CD4-positive, alpha-beta T cell treated with Interleukin-15 for 4 hours (primary cell): Measurements from ENCODE around the gene CBX5.
"Not testable (repeated sequence)": the region's sequence is repeated elsewhere in the genome, so short reads cannot be mapped to it uniquely, and the experiment has no call there.

ENCODE experiments used
- DNase-seq: peaks from one replicate; pipeline ENCODE4 v3.0.0-alpha.2; 2020; ENCODE audit warnings: low spot score

CBX5 gene

DNA sequence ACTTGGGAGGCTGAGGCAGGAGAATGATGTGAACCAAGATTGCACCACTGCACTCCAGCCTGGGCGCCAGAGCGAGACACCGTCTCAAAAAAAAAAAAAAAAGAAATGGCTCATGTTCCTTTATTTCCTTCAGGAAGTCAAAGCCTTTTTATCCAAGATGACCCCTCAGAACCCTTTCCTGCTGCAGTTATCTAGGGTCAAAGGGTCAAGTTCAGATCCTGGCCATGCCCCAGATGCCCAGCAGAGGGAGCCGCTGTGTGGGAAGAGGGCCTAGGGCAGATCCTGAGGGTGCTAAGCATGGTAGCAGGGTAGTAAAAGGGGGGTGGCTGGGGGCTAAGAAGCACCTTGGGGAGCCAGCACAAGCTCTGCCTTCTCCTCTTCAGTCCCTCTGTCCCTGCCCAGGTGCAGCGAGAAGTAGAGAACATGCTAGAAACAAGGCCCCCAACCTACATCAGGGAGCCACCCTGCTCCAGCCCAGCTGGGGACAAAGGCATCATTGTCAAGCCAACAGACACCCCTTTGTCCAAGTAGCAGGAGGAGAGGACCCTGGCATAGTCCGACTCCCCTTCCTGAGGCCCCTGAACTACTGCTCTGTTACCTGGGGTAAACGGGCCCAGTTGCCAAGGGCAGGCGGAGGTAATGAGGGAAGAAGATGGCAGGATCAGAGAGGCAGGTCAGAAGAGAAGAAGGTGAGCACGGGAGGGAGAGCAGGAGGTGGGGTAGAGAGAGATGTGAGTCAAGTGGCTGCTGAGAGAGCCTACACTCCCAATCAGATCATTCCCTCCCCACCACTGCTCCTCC, 14.4 kb upstream of the CBX5 start:
- DNase-seq: peak; percentile 64

DNA sequence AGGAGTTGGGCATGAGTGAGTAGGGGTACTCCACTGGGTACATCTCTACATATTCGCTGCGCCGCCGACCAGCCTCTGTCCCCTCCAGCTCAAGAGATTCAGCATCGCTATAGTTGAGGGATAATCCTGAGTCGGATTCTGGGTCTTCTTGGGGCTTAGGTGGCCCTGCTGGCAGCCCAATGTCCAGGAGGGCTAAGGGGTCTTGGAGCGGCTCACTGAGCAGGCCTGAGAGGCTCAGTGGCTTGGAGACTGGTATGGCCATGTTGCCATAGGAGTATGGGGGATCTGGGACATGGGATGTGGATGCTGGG, 13.0 kb upstream of the CBX5 start:
- no peak for DNase-seq

DNA sequence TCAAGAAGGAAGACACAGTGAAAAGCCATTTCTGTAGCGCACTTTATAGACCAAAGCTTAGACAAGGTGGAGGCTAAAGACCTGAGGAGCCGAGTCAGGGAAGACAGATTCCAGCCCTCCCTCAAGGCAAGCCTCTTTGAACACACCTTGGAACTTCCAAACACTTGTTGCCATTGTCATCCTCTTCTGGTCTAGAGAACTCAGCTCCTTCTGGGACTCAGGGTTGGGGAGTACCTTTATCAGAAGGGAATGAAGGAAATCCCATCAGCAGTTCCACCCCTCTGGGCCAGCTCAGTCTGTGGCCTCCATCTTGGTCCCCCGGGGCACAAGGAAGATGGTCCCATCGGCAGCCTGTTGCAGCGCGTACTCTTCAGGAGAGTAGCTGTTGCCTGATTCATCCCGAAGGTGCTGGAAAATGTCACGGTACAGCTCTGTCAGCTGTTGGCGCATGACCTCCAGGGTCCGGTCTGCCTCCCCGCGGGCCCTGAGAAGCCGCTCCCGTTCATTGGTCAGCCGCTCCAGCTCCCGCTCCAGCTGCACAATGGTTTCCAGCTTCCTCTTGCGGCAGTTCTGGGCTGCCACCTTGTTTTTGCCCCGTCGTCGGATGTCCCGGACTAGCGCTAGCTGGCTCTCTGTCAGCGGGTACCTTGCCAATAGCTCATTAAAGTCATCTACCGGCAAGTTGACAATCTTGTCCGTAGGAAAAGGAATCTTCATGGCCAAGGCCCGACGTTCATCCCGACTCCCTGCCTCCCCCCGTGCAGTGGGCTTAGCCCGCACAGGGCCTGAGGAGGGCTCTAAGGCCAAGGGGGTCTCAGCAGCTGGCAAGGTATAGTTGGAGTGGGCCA, 12.4 kb upstream of the CBX5 start:
- DNase-seq: no peak

DNA sequence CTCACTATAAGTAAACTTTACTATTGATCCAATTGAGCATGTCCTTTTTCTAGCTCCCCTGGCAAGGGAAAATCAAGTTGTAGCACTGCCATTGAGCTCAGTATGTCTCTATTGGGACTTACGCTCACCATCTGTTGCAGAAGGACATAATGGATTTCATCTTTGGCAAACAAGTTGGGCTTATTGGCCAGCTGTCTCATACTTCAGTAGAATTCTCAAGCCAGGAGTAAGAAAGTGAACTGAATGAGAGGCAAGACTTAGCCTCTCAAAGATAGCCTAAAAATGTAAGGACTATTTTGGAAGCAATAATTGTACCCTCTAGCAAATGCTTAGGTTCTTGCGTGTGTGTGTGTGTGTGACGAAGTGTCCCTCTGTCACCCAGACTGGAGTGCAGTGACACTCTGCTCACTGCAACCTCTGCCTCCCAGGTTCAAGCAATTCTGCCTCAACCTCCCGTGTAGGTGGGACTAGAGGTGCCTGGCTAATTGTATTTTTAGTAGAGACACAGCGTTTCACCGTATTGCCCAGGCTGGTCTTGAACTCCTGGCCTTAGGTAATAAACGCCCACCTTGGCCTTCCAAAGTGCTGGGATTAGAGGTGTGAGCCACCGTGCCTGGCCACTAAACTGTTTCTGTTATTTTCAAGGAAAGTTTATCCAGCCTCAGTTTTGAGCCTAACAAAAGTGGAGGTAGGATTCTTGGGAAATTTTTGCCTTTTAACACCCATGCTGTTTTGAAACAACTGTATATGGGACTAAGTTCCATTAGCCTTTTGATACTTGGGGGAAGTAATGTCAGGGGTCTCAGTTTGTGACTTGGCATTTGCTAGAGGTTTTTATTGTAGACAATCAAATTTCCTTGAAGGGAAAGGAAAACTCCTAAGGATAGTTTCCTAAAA, 7.6 kb upstream of the CBX5 start:
- no peak for DNase-seq

DNA sequence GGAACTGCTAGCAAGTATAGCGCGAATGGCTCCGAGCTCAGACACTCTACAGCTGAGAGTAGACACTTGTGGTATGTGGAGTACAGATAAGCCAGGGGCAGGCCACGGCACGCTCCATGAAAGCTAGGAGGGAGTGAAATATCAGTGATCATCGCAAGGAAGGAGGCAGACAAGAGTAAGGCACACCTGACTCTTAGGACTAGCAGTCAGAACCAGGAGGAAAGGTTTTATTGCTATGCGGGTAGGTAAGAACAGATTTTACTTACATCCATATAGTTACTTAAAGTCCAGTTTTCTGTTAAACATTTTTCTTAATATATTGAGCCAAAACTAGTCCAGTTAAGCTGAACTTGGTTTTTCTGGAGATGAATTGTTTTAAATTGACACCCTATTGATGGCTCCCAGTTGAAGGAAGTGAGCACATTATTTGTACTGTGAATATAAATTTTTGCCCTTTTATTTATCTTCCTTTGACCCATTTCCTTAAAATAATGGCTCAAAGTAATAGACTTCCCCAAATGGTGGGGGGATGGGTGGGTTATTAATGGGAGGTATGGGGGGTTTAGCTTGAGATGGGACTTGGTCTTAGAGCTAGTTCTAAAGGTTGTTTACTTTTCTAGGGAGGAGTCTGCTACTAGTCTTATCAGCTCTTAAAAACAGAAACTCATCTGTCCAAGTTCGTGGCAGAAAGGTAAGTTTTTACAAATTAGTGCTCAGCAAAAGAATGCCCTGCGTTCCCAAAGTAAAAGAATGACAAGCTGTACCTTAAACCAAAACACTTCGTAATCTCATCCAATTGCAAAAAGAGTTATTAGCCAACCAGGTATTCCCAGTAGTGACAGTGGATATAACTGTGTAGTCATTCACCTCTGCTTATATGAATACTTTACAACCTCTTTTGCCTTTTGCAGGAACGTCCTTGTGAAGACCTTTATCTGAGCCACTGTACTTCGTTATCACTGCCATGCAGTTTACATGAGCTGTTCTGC, 6.4 kb upstream of the CBX5 start:
- no peak for DNase-seq

DNA sequence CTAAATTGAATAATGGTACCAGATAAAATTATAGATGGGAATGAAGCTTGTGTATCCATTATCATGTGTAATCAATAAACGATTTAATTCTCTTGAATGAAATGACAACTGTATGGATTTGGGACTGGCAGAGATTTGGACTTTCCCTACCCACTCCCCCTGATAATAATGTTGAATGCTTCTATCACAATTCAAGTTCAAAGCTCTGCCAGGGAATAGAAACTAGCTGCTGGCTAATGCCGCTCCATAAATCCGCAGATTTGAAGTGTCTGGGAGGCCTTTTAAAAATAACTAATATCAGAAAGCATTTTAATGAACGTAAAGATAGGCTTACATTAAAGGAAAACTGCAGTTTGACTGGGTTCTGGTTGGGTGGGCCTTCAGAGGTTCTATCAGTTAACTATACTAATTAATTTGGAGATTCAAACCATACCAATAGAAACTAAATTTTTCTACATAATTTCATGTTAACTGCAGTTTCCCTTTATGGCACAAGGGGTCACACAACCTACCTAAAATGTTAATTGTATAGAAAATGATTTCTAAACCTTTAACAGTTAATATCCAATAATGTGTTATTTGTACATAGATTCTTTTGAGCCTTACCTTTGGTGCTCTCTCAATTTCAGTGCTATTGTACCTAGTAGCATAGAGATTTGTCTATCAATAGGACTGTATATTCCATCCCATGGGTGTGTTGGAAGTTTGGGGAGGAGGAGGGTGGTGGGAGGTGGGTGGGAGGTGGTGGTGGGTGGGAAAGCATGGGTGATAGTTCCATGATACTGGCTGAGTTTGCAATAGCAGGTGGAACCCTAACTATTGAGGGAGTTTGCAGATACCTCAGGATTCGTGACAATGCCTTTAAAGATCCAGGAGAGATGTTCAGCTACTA, 5.5 kb upstream of the CBX5 start:
- no peak for DNase-seq

DNA sequence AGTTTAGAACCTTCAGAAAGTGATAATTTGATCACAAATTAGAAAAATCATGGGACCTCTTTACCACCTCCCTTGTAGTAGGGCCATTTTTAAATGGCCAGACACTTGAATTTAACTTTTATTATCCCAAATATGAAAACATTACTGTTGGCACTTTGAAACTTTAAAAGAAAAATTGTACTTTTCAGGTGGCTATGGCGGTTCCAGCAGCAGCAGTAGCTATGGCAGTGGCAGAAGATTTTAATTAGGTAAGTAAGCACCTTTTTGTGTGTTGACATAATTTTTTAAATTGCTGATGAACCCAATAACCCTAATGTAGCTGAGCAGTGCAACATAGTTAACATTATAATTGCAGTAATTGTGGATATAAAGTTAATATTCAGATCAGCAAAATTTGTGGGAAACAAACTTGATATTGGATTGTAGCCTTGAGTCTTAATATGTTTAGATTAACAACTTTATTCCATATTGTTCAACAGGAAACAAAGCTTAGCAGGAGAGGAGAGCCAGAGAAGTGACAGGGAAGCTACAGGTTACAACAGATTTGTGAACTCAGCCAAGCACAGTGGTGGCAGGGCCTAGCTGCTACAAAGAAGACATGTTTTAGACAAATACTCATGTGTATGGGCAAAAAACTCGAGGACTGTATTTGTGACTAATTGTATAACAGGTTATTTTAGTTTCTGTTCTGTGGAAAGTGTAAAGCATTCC, 4.3 kb upstream of the CBX5 start:
- DNase-seq: not testable (repeated sequence)

DNA sequence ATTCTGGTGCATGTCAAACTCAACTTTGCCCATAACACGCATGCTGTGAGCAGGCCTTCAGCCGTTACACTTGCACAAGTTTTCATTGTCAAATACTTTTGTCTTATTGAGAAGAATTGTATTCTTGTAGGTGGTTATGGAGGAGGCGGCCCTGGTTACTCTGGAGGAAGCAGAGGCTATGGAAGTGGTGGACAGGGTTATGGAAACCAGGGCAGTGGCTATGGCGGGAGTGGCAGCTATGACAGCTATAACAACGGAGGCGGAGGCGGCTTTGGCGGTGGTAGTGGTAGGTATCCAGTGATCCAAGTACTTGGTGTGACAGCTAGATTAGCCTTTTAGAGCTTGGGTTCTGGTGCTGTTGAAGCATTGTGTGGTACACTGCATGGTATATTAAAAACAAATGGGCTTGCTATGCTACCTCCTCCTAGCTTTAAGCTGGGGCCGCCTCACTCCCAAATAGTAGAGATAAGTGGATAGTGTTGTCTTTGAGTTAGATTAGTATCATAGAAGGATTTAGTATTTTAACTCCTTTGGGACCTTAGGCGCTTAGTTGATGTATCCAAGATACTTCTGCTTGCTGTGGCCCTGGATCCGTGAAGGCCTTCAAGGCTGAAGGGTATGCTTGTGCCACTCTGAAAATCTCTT, 3.1 kb upstream of the CBX5 start:
- DNase-seq: no peak

DNA sequence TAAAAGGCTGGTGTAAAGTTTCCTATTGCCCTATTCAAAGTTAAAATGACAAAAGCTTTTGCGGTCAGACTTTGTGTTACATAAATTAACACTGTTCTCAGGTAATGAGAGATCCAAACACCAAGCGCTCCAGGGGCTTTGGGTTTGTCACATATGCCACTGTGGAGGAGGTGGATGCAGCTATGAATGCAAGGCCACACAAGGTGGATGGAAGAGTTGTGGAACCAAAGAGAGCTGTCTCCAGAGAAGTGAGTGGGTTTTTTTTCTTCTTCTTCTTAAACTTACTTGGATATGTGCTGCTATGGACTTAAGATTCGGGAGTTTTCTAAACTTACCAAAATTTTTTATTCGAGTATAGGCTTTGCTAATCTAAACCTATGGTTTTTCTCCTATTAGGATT, 1.8 kb upstream of the CBX5 start:
- not testable (repeated sequence) for DNase-seq

DNA sequence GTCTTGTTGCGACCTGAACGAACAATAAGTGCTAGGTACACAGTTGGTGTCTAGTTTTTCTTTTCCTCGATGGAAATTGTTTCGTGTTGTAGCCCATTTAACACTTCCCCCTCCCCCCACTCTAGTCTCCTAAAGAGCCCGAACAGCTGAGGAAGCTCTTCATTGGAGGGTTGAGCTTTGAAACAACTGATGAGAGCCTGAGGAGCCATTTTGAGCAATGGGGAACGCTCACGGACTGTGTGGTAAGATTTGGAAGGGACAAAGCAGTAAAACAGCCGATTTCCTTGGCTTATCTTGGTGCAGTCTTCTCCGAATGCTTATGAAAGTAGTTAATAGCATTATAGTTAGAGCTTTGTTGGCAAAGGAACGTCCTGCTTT, 1.3 kb upstream of the CBX5 start:
- not testable (repeated sequence) for DNase-seq

DNA sequence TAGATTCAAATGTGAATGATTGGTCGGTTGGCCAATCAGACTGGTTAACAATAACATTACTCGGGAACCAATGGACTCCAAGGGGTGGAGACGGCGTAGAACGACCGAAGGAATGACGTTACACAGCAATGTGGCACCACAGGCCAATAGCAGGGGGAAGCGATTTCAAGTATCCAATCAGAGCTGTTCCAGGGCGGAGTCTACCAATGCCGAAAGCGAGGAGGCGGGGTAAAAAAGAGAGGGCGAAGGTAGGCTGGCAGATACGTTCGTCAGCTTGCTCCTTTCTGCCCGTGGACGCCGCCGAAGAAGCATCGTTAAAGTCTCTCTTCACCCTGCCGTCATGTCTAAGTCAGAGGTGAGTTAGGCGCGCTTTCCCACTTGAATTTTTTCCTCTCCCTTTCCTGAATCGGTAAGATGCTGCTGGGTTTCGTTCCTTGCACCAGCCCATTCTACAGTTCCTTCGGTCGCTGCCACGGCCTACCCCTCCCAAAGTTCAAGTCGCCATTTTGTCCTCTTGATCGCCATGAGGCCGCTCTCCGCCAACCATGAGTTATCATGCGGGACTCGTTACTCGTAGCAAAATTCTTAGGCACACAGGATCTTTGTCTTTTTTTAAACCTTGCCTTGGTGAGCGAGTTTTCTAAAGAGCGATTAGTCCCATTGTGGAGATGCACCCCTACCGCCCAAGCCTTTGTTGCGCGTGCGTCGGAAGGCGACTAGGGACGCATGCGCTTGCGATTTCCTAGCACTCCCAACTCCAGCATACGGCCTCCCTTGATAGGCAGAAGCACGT, 742 bp upstream of the CBX5 start, which contains the start of gene HNRNPA1:
Gene HNRNPA1 (plus strand): TSS at position 259 of the 793 bp plus-strand sequence. CDS start 82 bp downstream, at position 341.
- DNase-seq: peak; percentile 99

DNA sequence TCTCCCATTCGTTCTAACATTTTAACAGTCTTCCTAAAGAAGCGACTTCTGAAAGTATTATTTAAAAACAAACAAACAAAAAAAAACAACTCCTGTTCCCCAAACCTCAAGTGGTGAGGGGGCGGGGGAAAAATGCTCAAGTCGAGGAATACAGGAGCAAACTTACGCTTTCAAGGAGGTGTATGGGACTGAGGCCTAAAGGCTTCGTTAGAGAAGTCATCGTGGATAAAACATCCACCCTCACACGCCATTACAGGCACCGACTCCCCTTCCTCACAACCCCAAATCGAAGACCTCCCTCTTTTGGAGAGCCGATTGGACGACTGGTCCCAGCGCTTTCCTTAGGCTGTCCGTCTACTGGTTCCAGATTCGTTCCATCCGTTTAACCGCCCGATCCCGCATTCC, 693 bp downstream of the CBX5 start:
- DNase-seq: no peak

DNA sequence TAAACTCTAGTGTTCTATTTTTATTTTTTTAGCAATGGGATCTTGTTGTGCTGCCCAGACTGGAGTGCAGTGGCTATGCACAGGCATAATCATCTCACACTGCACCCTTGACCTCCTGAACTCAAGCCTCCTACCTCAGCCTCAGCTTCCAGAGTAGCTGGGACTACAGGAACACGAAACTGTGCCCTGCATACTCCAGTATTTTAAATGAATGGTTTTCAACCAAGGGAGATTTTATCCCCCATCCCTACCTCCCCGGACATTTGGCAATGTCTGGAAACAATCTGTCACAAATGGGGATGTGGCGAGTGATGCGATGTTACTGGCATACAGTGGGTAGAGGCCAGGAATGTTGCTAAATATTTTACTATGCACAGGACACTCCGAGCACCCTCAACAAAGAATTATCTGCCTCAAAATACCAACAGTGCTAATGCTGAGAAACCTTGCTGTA, 2.1 kb downstream of the CBX5 start:
- no peak for DNase-seq

DNA sequence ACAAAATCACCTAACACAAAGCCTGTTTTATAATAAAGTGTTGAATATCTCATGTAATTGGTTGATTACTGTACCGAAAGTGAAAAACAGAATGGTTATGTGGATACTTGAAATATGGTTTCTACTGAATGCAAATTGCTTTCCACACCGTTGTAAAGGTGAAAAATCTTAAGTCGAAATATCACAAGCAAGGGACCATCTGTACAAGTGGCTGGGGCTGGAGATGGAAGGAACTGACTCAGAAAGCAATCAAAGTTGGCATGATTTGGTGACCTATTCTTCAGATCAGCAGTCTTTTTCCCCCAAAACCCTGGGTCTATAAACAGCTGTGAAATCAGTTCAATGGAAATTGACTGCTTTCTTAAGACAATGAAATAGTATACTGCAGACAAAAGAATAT, 3.6 kb downstream of the CBX5 start:
- DNase-seq: no peak

DNA sequence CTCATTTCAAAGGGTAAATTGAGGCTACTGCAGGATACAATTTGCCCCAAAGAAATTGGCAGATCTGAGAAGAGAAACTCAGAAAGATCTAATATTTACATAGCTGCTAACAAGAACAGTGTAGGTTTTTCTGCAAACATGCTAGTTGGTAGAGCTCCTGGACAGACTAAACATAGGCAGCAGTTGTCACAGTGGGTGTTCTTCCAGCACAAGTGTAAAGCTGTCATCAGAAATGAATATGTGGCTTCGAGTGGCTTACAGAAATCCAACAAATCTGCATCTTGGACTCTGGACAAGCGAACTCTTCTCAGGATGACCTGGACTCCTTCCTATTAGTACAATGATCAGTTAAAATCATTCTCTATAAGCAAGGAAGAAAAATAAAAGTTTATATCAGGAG, 5.9 kb downstream of the CBX5 start:
- no peak for DNase-seq

DNA sequence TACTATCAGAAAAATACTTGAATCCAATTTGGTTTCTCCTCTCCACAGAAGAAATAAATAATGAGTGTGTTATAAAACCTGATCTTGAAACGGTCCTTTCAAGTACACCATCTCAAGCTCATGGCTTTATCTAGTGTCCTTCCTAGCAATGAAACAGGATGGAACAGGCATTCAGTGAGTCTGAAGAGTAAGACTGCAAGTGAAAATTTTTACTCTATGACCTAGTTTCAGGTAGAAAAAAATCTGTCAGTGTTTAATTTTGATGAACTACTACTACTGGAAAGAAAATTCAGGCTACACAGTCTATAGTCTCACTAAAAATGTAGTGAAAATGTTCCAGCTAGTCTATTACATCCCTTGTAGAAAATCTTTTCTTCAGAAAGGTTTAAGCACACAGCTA, 7.7 kb downstream of the CBX5 start:
- DNase-seq: no peak

DNA sequence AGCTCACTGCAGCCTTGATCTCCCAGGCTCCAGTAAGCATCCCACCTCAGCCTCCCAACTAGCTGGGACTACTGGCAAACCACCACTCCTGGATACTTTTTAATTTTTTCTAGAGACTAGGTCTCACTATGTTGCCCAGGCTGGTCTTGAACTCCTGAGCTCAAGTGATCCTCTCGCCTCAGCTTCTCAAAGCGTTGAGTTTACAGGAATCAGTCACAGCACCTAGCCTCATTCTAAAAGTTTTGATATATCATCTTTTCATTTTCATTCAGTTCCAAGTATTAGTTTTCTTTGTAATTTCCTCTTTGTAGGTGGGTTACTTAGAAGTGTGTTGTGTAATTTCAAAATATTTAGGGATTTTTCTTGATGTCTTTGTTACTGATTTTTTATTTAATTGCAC, 9.6 kb downstream of the CBX5 start:
- no peak for DNase-seq

DNA sequence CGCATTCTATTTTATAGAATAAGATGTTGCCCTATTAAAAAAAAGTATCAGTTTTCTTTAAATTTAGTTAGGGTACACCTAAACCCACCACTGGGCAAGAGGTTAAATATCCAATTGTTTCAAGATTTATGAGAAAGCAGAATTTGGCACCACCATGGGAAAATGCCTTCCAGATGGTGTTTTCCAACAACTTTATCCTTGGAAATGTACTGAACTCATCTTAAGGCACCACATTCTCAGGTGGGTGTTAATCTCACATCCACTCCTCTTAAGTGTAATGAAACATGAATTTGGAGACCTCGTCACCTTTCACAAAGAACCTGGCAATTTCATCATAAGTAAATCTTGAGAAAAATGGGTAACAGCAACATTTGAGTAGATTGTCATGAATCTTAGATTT, 13.1 kb downstream of the CBX5 start:
- DNase-seq: no peak
